Measurements from ENCODE around the gene ACIN1. TPM values are rescaled to one million over a fixed set of nuclear protein-coding genes. Genes with fewer than 3 reads are reported as not detected.

ACIN1 gene
- total RNA-seq, 2 donors from 2014 or later, result 110 to 119 TPM

- ATAC-seq (no peak), DNase-seq (no peak)
- intact Hi-C loops (cut with DNase I, micrococcal nuclease), result no loop called here
These were observed 31.8 kb upstream of the ACIN1 start for GRCh38 chr14:23126548-23127278.

DNA sequence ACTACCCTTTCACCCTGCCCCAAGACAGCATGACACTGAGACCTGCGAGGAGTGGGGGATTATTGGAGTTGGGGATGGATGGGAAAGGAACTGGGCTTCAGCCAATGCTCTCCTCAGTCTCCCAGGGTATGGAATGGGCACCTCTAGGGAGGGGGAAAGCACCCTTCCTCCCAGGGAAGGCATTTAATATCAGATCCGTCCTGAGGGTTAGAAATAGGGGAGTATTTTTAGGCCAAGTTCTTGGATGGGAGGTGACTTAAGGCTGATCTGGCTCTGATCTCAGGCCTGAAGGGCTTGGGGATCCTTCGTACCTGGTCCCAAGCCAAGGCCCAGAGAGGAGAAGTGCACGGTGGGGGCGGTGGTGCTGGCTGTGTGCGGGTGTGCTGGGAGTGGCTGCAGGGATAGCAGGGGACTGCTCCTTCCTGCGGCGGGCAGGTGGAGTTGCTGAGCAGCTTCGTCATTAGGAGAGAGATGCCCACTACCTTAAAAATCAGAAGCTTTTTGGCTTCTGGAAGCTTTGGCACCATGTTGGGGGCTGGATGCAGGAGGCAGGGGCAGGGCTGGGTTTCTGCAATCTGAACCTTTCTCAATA lies 31.1 kb upstream of the ACIN1 start:
- no peak for ATAC-seq
- no peak for DNase-seq
- intact Hi-C loops (cut with DNase I, micrococcal nuclease), result no loop called here

GRCh38 chr14:23125011-23125410 lies 30.1 kb upstream of the ACIN1 start:
- no peak for DNase-seq
- intact Hi-C loops (cut with DNase I, micrococcal nuclease), result no loop called here
- no peak for ATAC-seq

GRCh38 chr14:23124337-23124954 lies 29.5 kb upstream of the ACIN1 start:
- no peak for ATAC-seq
- no peak for DNase-seq
- intact Hi-C loops (cut with DNase I, micrococcal nuclease), result loop anchor here in 1 of 2 donors (5.0 kb wide), 1 partner anchor 63 kb away; no protein-coding TSS in a partner anchor

- ATAC-seq (peak; percentile 84), DNase-seq (peak; percentile 91 to 95)
- intact Hi-C loops (cut with DNase I, micrococcal nuclease), result loop anchor here in 1 of 2 donors (5.0 kb wide), 1 partner anchor 64 kb away; no protein-coding TSS in a partner anchor
These were observed 28.5 kb upstream of the ACIN1 start for GRCh38 chr14:23123419-23123818.

GRCh38 chr14:23122086-23122485 lies 27.1 kb upstream of the ACIN1 start:
- intact Hi-C loops (cut with DNase I, micrococcal nuclease), result loop anchor here in 1 of 2 donors (5.0 kb wide), 1 partner anchor 65 kb away; no protein-coding TSS in a partner anchor
- ATAC-seq (no peak), DNase-seq (no peak)

DNA sequence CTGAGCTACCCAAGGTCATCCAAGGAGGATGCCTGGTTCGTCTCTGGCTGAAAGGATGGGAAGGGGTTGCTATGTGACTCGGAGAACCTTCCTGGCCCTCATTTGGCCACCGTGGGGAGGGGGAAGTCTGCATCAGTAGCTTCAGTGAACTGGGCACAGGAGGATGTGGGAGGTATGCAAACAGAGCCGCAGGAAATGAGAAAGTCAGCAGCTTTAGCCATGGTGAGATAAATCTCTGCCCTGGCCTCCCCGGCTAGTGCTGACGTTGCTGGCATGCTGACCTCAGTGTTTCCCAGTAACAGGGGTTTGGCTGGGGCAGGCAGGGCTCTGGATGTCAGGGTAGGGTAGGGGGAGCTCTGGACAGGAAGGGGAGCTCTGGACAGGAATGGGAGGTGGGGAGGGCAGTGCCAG lies 26.4 kb upstream of the ACIN1 start:
- no peak for ATAC-seq
- no peak for DNase-seq
- intact Hi-C loops (cut with DNase I, micrococcal nuclease), result loop anchor here (2.0 to 5.0 kb wide), 2 partner anchors 65 to 66 kb away; no protein-coding TSS in a partner anchor

DNA sequence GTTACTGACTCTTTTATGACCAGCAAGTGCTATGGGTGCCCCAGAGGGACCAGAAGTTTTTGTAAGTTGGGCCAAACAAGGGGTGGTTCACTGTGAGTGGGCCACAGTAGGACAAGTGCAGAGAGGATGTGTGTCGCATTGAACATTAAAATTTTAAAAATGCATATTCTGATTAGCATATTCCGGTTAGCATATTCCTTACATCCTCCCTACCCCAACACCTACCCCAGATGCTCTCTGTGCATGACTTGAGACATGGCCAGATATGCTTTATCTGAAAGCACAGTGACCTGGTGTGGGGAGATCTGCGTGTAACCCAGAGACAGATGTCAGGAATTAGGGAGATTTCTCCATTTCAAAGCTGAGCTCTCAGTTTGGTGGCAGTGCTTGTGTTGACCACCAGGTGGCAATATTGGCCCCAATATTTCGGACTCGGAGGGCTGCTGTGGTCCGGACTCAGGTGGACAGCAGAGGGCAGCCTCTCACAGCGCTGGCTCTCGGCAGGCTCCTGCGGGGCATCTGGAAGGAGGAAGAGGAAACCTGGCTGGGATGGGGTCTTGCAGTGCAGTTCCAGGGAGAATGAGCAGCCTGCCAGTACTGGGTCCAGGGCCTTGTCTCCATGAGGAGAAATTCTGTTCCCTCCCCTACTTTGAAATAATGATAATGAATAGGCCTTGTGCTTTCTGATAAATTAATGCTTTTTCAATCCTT lies 25.8 kb upstream of the ACIN1 start:
- peak; percentile 83 to 91 for DNase-seq
- peak; percentile 78 for ATAC-seq
- intact Hi-C loops (cut with DNase I, micrococcal nuclease), result loop anchor here (2.0 to 5.0 kb wide), 2 partner anchors 66 to 67 kb away; no protein-coding TSS in a partner anchor

GRCh38 chr14:23119363-23120327 lies 24.7 kb upstream of the ACIN1 start:
- no peak for DNase-seq
- intact Hi-C loops (cut with DNase I, micrococcal nuclease), result loop anchor here (2.0 to 5.0 kb wide), 2 partner anchors 67 to 68 kb away; no protein-coding TSS in a partner anchor
- ATAC-seq, result no peak

DNA sequence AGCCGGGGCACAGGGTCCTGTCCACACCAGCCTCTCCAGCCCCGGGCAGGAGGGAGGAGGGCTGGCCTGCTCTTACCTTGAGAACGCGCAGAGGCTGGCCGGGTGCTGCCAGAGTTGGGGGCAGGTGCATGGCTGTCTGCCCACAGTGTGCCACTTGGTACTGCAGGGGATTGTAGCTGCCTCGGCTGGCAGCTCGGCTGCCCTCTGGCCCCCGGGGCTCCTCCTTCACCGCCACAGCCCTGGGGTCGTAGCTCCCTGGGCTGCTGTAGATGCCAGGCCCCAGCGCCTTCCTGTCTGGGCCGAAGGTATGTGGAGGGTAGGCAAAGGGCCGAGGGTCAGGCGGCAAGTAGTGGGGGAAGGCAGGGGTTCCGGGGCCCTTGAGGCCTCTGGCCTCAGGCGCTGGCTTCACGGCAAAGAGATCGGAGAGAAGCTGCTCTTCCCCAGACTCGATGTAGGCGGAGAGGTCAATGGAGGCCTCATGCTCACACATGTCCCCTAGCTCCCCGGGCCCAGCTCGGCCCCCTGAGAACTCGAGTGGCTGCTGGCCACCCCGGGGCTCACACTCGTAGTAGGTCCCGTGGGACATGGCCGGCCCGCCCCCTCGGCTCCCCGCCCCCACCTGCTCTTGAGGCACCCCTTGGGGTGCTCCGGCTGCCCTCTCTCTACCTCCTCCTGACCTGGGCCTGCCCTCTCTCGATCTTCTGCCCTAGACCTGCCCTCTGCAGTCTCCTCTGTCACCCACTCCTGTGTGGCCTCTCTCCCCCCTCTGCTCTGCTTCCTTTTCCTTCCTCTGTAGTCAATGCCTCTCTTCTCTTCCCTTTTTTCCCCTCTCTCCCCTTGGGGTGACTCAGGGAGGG lies 23.8 kb upstream of the ACIN1 start, which contains the start of gene CEBPE:
Gene CEBPE (minus strand): TSS at position 750 of the 857 bp plus-strand sequence. CDS start 164 bp downstream, at position 586.
- ATAC-seq (no peak), DNase-seq (no peak)
- intact Hi-C loops (cut with DNase I, micrococcal nuclease), result no loop called here

- no peak for ATAC-seq
- intact Hi-C loops (cut with DNase I, micrococcal nuclease), result no loop called here
- DNase-seq, result no peak
These were observed 22.6 kb upstream of the ACIN1 start for GRCh38 chr14:23117371-23118020.

- DNase-seq, result no peak
- intact Hi-C loops (cut with DNase I, micrococcal nuclease), result no loop called here
- no peak for ATAC-seq
These were observed 21.0 kb upstream of the ACIN1 start for GRCh38 chr14:23115918-23116317.

- DNase-seq (no peak), ATAC-seq (no peak)
- intact Hi-C loops (cut with DNase I, micrococcal nuclease), result no loop called here
These were observed 20.2 kb upstream of the ACIN1 start for GRCh38 chr14:23115039-23115731.

- no peak for DNase-seq
- ATAC-seq, result no peak
- intact Hi-C loops (cut with DNase I, micrococcal nuclease), result no loop called here
These were observed 19.7 kb upstream of the ACIN1 start for GRCh38 chr14:23114669-23115038.

DNA sequence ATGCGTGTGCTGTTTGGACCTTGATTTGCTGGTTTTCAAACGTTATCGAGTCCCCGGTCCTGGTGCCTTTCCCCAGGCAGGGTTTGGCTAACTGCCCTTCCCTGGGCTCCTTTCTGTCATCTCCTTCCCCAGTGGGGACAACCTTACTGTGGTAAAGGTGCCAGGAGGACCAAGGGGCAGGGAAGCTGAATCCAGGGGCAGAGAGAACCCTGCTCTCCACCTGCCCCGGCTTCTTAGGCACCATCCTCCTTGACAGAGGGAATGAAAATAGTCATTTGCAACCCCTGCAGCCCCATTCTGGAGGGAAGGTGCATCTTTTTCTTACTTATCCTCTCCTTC lies 19.2 kb upstream of the ACIN1 start:
- intact Hi-C loops (cut with DNase I, micrococcal nuclease), result no loop called here
- ATAC-seq, result no peak
- DNase-seq, result no peak

DNA sequence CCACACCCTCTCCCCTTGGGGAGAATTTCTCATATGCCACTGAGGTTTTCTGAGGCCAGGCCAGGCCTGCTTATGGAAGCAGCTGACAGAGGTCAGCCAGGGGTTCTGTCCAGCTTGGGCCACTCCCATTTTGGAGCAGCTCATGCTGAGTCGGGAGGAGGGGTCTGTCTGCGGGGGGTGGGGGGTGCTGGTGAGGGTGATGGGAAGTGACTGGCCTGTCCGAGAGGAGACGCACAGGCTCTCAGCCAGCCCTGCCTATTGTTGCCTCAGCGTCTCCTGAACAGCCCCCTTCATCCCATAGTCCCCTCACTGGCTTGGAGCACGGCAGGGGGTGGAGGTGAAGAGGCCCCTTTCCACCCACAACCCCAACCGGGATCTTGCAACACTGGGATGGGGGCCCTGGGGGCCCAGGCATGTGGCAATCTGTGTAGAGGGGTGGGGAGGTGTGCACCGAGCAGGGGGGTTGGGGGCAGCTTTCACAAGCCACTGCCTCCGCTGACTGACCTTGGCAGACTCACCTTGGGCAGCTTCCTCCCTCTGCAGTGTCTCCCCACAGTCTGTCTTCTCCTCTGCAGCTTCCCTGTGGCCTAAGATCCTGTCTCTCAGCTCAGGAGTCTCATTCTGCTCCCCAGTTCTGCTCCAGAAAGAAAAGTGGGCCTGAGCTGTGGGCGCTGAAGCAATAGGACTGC lies 18.6 kb upstream of the ACIN1 start:
- intact Hi-C loops (cut with DNase I, micrococcal nuclease), result no loop called here
- ATAC-seq, result no peak
- DNase-seq, result no peak

Measured in left colon (tissue), 2 donors.